Measurements from ENCODE around the gene GARIN3.
"Not testable (repeated sequence)": the region's sequence is repeated elsewhere in the genome, so short reads cannot be mapped to it uniquely, and the experiment has no call there.

Gene GARIN3

DNA sequence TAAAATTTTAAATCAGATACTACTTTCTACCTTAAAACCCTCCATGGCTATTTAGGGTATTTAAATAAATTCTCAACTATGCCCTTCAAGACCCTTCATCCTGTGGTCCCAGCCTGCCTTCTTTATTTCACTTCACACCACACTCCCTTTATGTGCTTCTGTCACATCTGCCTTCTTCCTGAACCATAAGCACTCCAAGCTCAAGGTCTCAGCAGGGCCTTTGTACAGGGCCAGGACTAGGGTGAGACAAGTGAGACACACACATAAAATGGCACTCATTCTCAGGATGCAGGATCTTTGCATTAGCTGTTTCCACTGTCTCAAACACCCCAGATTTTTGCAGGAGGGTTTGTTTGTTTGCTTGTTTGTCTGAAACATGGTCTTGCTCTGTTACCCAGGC is 22.2 kb upstream of the GARIN3 start:
- DNase-seq, result no peak
- in situ Hi-C loops (cut with HindIII; ENCODE audit: low pct_ligation_motif_present, low sequenced_read_pairs), result no loop called here
- H3K36me3 ChIP-seq (replicated peaks), result no peaks in the 10 kb centered on the region

DNA sequence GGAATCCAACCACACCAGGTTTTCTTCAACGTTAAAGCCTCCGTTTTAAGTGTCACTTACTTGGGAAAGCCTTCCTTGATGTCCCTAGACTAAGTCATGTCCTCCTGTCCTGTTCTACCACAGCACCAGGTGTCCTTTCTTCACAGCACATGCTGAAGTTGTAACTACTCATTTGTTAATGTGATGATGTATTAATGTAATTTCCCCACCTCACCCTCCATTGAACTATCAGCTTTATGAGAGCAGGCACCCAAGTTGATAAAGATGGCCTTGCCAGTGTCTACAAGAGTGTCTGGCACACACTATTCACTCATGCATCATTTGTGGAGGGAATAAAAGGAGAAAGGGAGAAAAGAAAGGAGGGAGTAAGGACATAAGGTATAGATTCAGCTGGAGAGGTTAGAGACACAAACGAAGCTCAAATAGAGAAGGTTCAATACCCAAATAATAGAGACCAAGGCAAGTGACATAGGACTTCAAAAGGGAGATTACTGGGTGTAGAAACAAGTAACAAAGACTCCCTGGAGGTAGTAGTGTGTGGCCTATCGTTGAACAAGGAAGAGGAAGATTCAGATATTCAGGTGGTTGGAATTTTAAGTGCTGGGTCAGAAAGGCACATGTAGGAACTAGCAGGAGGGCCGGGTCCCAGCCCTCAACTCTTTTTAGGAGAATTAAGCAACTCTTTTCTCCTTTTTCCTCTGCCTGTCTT is 21.1 kb upstream of the GARIN3 start:
- H3K4me3 ChIP-seq (ENCODE audit: low read depth, low read length), result no peak overlapping the region
- in situ Hi-C loops (cut with HindIII; ENCODE audit: low pct_ligation_motif_present, low sequenced_read_pairs), result no loop called here
- TF ChIP-seq, protein P1, sequence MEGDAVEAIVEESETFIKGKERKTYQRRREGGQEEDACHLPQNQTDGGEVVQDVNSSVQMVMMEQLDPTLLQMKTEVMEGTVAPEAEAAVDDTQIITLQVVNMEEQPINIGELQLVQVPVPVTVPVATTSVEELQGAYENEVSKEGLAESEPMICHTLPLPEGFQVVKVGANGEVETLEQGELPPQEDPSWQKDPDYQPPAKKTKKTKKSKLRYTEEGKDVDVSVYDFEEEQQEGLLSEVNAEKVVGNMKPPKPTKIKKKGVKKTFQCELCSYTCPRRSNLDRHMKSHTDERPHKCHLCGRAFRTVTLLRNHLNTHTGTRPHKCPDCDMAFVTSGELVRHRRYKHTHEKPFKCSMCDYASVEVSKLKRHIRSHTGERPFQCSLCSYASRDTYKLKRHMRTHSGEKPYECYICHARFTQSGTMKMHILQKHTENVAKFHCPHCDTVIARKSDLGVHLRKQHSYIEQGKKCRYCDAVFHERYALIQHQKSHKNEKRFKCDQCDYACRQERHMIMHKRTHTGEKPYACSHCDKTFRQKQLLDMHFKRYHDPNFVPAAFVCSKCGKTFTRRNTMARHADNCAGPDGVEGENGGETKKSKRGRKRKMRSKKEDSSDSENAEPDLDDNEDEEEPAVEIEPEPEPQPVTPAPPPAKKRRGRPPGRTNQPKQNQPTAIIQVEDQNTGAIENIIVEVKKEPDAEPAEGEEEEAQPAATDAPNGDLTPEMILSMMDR (IDR thresholded peaks at IDR 0.05; ENCODE audit: low read depth, low read length, missing control alignments), result no peak
- H3K36me3 ChIP-seq (replicated peaks), result no peaks in the 10 kb centered on the region
- no peaks in the 10 kb centered on the region for H3K27me3 ChIP-seq (replicated peaks)
- no peak for DNase-seq
- H3K27ac ChIP-seq, result no peak overlapping the region

More for the DNA sequence above, 22.2 kb upstream of the GARIN3 start:
- TF ChIP-seq, protein P1 (IDR thresholded peaks at IDR 0.05; ENCODE audit: low read depth, low read length, missing control alignments), result no peak
- Histone ChIP-seq H3K27ac (no peak overlapping the region), H3K4me3 (ENCODE audit: low read depth, low read length) (no peak overlapping the region), H3K27me3 (replicated peaks) (no peaks in the 10 kb centered on the region)

DNA sequence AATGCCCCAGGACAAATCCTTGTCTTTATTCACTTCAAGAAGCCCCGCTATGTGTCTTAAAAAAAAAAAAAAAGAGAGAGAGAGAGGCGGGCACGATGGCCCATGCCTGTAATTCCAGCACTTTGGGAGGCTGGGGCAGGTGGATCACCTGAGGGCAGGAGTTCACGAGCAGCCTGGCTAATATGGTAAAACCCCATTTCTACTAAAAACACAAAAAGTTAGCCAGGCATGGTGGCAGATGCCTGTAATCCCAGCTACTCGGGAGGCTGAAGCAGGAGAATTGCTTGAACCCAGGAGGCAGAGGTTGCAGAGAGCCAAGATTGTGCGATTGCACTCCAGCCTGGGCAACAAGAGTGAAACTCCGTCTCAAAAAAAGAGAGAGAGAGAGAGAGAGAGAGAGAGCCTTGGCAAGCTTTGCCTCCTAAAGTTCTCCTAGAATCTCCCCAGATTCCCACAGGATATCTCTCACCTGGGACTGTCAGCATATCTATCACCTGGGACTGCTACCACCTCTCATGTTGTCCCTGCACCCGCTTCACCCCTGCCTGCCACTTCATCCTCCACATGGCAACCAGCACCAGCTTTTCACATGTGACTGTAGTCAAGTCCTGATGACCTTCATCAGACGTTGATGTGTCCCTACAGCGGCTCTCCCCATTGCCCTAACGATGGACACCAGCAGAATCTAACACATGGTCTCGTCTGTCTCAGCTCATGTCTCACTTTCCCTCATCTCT is 20.4 kb upstream of the GARIN3 start:
- TF ChIP-seq, protein P1 (IDR thresholded peaks at IDR 0.05; ENCODE audit: low read depth, low read length, missing control alignments), result no peak
- DNase-seq, result no peak
- Histone ChIP-seq H3K27ac (no peak overlapping the region), H3K4me3 (ENCODE audit: low read depth, low read length) (no peak overlapping the region), H3K27me3 (replicated peaks) (no peaks in the 10 kb centered on the region), H3K36me3 (replicated peaks) (no peaks in the 10 kb centered on the region)
- in situ Hi-C loops (cut with HindIII; ENCODE audit: low pct_ligation_motif_present, low sequenced_read_pairs), result no loop called here

DNA sequence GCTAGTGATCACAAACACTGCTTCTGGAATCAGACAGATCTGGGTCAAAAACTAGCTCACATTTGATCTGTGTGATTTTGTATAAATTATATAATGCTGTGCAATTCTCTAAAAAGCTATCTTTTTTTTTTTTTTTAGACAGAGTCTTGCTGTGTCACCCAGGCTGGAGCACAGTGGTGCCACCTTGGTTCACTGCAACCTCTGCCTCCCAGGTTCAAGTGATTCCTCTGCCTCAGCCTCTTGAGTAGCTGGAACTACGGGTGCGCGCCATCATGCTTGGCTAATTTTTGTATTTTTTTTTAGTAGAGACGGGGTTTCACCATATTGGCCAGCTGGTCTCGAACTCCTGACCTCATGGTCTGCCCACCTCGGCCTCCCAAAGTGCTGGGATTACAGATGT is 19.1 kb upstream of the GARIN3 start:
- H3K27ac ChIP-seq; H3K36me3 ChIP-seq (replicated peaks); DNase-seq; in situ Hi-C loops (cut with HindIII; ENCODE audit: low pct_ligation_motif_present, low sequenced_read_pairs); H3K4me3 ChIP-seq (ENCODE audit: low read depth, low read length); H3K27me3 ChIP-seq (replicated peaks): not testable (repeated sequence)

DNA sequence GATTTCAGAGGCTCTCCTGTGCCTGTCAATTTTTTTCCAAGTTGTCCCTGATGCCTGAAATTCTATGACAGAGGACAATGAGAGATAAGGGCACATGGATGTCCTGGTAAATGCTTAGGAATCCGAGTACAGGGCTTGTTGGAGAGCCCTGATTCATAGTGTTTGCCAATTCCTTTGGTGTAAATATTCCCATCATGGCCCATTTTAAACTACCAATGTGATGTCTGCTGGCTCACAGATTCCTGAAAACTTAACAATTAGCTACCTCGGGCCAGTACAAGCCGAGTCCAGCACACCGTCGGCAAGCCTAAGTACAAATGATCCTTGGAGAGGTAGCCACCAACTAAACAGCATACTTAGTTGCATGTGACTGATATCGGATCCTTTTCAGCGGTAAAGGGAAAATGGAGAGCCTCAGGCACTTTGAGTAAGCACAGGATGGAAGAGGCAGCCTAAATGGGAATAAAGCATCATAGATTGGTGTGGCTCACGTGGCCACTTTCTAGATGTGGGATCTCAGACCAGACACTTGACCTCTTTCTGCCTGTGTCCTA is 18.1 kb upstream of the GARIN3 start:
- H3K27me3 ChIP-seq (replicated peaks), result no peaks in the 10 kb centered on the region
- H3K4me3 ChIP-seq (ENCODE audit: low read depth, low read length), result no peak overlapping the region
- H3K27ac ChIP-seq, result no peak overlapping the region
- DNase-seq, result no peak
- no peaks in the 10 kb centered on the region for H3K36me3 ChIP-seq (replicated peaks)
- TF ChIP-seq, protein P1 (IDR thresholded peaks at IDR 0.05; ENCODE audit: low read depth, low read length, missing control alignments), result no peak
- in situ Hi-C loops (cut with HindIII; ENCODE audit: low pct_ligation_motif_present, low sequenced_read_pairs), result no loop called here

DNA sequence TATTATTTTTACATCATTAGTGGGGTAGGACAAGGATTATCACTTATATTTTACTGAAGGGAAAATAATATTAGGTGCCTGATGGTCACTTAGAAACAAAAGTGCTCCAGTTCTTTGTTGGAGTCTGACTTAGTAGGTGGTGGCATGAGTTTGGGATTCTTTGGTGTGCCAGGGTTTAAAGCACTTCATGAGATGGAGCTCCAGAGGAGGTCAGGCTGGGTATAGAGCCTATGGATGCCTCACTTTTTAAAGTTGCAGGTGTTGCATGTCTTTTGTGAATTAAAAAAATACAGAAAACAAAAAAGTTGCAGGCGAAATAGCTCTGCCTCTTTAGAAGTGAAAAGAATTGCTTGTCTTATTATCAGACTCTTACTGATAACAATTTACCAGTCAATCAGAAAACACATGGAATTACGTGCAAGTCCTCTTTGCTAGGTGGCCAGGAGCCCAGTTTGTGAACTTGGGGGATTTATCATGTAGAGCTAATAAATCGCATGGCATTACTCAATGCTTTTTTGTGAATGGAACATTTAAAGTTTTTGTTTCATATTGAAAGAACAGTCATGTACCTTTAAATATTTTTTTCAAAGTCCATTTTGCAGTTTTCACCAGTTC is 16.2 kb upstream of the GARIN3 start:
- no peaks in the 10 kb centered on the region for H3K36me3 ChIP-seq (replicated peaks)
- H3K27me3 ChIP-seq (replicated peaks), result no peaks in the 10 kb centered on the region
- TF ChIP-seq, protein P1 (IDR thresholded peaks at IDR 0.05; ENCODE audit: low read depth, low read length, missing control alignments), result no peak
- in situ Hi-C loops (cut with HindIII; ENCODE audit: low pct_ligation_motif_present, low sequenced_read_pairs), result no loop called here
- H3K27ac ChIP-seq, result no peak overlapping the region
- DNase-seq, result no peak
- H3K4me3 ChIP-seq (ENCODE audit: low read depth, low read length), result no peak overlapping the region
